ENCODE measurements around the gene MBD3.

Gene MBD3

GRCh38 chr19:1556390-1557070, 36.1 kb downstream of the MBD3 start:
- TF ChIP-seq CTCF (IDR thresholded peaks at IDR 0.05; ENCODE audit: low read depth, low read length, missing control alignments), result no peak
- H3K4me3 ChIP-seq (replicated peaks; ENCODE audit: low read depth, low read length), result no peak overlapping the region
- no peak for DNase-seq (ENCODE audit: extremely low read depth, low read depth)

GRCh38 chr19:1555487-1556389, 36.9 kb downstream of the MBD3 start:
- TF ChIP-seq CTCF (IDR thresholded peaks at IDR 0.05; ENCODE audit: low read depth, low read length, missing control alignments), result no peak
- no peak overlapping the region for H3K4me3 ChIP-seq (replicated peaks; ENCODE audit: low read depth, low read length)
- DNase-seq (ENCODE audit: extremely low read depth, low read depth), result no peak

GRCh38 chr19:1554968-1555367, 37.7 kb downstream of the MBD3 start:
- no peak overlapping the region for H3K4me3 ChIP-seq (replicated peaks; ENCODE audit: low read depth, low read length)
- no peak for DNase-seq (ENCODE audit: extremely low read depth, low read depth)
- TF ChIP-seq CTCF (IDR thresholded peaks at IDR 0.05; ENCODE audit: low read depth, low read length, missing control alignments), result no peak

- no peak for DNase-seq (ENCODE audit: extremely low read depth, low read depth)
Measured at GRCh38 chr19:1553415-1553814, 39.2 kb downstream of the MBD3 start.

GRCh38 chr19:1551068-1552040, 41.3 kb downstream of the MBD3 start:
- DNase-seq (ENCODE audit: extremely low read depth, low read depth), result no peak

More at GRCh38 chr19:1553415-1553814, 39.2 kb downstream of the MBD3 start:
- H3K4me3 ChIP-seq (replicated peaks; ENCODE audit: low read depth, low read length), result no peak overlapping the region
- no peak for TF ChIP-seq CTCF (IDR thresholded peaks at IDR 0.05; ENCODE audit: low read depth, low read length, missing control alignments)

More at GRCh38 chr19:1551068-1552040, 41.3 kb downstream of the MBD3 start:
- H3K4me3 ChIP-seq (replicated peaks; ENCODE audit: low read depth, low read length), result no peak overlapping the region
- no peak for TF ChIP-seq CTCF (IDR thresholded peaks at IDR 0.05; ENCODE audit: low read depth, low read length, missing control alignments)
